Activated gamma-delta T cell (primary cell): ENCODE measurements around the gene KRT5.

ENCODE experiments used
- DNase-seq: peaks from one replicate; lab custom pipeline; 2025; lab: John Stamatoyannopoulos, UW

KRT5 gene

GRCh38 chr12:52537101-52537500, 16.9 kb upstream of the KRT5 start:
- DNase-seq: no peak

- DNase-seq: no peak
Measured at GRCh38 chr12:52535574-52535973, 15.4 kb upstream of the KRT5 start.

DNA sequence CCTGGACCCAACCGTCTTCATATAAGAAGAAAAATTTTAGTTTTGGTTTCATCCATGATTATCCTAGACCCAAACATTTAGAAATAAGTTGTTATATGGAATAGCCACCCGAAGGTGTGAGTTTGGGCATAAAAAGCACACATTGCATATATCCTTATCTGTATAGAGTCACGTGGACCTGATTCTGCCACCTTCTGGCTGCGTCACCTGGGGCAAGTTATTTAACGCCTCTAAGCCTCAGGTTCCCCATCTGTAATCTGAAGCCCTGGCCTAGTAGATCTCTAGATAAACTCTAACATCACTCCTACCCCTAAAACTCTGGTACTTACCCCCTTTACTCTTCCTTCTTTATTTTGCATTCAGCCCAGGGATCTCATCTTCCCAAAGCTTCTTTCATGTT, 14.3 kb upstream of the KRT5 start:
- DNase-seq: no peak

- no peak for DNase-seq
Measured at GRCh38 chr12:52533686-52534470, 13.7 kb upstream of the KRT5 start.

GRCh38 chr12:52532636-52533035, 12.4 kb upstream of the KRT5 start:
- DNase-seq: no peak

DNA sequence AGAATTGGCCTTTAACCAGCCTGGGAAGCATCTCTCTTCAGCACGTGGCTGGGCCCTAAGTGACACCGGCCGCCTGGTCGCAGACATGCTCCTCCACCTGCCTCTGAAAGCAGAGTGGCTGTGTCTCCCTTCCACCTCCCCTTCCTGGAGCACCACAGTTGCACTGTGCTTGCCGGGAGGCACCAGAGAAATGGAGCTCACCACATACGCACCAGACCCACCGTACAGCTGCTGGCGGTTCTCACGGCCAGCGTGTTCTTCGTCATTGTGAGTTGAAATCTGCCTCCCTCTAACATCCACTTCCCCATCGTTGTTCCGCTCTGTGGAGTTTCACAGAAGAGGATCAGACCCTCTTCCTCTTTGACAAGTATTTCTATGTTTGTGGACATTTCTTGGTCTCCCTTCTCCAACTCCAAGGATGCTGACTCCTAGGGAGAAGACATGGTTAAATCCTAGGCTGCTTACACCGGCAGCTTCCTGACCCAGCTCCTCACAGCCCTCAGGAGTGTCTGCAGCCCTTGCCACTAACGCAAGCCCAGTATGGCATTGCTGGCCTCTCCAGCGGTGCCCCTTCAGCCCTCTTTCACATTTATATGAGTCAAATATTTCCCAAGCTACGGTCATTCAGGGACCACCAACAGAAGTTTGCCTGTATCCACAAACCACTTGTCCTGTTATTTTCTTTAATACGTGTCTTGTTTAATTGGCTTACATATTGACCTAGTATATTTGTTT, 11.5 kb upstream of the KRT5 start:
- DNase-seq: no peak

DNA sequence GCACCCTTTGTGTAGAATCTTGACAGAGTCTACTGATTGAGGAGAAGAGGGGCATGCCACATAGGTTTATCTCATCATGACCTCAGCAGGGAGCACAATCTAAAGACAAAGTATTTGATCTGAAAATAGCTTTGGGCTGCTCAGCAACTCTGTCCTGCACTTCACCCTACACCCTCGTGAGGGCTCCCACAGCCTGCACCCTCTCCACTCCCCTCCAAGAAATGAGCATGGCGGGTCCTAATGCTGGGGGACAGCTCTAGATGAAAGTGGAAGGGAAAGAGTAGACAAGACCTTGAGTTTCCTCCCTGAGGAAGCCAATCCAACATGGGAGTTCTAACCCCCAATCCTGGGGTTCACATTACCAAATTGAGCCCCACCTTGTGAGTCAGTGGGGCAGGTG, 10.7 kb upstream of the KRT5 start:
- no peak for DNase-seq

DNA sequence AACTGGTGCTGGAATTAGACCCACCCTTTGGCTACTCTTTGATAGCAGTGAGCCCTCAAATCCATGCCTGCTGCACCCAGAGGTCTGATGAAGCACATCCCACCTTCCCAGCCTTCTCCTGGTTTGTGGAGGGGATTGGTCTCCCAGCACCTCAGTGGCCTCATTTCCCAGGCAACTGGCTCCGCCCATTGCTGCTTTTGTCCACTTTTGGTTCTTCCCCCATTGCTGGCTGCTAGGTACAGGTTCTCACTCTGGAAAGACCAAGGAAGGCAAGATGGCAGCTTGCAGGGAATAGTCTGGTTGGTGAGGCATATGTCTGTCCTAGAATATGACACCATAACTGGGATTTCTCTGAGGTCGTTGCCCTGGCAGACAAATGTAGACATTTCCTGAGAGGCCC, 10.2 kb upstream of the KRT5 start:
- DNase-seq: no peak

GRCh38 chr12:52529846-52530245, 9.7 kb upstream of the KRT5 start:
- no peak for DNase-seq

GRCh38 chr12:52529417-52529816, 9.2 kb upstream of the KRT5 start:
- DNase-seq: no peak

- no peak for DNase-seq
Measured at GRCh38 chr12:52528641-52529143, 8.5 kb upstream of the KRT5 start.

DNA sequence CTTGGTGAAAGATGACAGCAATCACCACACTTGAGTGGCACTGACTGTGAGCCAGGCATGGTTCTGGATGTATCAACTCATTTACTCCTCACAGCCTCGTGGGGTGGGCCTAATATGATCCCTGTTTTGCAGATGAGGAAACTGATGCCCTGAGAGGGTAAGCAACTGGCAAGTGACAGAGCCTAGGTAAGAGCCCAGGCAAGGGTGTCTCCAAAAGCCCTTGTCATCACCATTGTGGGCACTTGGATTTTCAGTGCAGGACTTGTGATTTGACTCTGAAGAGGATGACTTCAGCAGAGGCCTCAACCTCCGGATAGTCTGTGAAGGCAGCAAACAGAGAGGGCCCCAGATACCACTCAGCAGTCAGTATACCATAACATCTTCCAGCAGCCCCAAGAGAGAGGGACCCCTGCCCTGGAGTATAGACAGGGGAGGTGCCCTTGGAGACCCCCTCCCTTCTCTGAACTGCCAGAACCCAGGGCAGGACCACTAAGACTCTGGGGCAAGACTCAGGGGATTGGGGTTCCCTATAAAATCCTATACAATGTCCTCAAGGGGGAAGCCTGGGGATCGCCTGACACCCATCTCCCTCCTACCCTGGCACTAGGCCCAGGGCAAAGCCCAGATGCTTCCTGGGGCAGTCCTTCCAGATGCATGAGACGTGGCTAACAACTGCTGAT, 7.1 kb upstream of the KRT5 start:
- DNase-seq: no peak

GRCh38 chr12:52526511-52526951, 6.3 kb upstream of the KRT5 start:
- no peak for DNase-seq

GRCh38 chr12:52525661-52526499, 5.7 kb upstream of the KRT5 start:
- no peak for DNase-seq

DNA sequence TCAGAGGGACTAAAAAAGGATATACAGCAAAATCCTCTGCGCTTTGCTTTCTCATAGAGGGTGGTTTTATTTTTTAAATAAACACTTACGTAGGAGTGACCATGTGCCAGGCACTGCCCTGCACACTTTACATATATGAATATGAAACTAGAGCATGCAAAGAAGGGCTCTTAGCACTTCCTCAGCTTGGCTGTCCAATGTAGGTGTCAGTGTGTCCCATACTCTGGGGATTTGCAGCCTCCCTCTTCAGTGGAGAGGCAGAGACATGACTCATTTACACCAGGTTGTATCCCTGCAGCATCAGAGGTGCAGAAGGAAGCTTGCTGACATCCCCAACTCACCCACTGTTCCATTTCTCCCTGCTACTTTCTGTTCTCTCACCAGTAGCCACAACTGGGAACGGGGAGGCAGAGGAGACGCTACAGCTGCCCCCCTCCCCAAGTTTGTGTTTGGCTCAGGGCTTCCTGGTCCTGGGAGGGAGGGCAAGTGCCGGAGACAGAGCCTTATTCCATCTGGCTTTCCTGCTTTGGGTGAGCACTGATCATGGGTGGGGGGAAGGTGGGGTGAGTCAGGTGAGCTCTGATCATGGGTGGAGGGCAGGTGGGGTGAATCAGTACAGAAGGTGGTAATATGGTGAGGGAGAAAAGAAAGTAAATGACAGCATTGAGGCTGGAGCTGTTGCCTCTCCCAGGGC, 4.9 kb upstream of the KRT5 start:
- DNase-seq: no peak

DNA sequence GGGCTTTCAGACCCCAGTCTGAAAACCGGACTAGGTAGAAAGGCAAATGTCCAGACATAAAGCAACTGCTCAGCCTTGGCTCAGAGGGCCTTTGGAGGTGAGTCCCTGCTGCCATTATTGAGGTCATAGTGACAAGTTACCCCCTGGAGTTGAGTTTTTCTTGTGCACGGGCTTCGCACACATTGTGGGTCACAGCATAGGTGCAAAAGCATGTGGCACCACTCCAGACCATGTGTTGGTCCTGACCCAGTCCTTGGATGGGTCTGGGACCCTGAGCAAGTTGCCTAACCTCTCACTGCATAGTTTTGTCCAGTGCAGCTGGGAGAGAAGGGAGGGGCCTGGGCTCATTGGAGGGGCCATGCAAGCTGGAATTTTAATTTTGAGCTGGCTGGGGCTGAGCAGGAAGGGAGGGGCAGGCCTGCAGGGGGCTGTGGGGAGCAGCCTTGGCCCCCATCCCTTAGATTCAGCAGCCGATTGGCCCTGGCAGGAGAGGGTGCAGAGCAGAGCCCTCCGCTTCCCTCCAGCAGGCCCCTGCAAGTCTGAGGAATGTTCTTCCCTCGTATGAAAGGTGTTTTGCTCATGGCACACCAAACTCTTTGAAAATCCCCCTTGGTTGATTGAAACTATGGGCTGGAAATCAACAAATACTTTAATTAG, 4.2 kb upstream of the KRT5 start:
- no peak for DNase-seq

- no peak for DNase-seq
Measured at GRCh38 chr12:52523824-52524223, 3.6 kb upstream of the KRT5 start.

DNA sequence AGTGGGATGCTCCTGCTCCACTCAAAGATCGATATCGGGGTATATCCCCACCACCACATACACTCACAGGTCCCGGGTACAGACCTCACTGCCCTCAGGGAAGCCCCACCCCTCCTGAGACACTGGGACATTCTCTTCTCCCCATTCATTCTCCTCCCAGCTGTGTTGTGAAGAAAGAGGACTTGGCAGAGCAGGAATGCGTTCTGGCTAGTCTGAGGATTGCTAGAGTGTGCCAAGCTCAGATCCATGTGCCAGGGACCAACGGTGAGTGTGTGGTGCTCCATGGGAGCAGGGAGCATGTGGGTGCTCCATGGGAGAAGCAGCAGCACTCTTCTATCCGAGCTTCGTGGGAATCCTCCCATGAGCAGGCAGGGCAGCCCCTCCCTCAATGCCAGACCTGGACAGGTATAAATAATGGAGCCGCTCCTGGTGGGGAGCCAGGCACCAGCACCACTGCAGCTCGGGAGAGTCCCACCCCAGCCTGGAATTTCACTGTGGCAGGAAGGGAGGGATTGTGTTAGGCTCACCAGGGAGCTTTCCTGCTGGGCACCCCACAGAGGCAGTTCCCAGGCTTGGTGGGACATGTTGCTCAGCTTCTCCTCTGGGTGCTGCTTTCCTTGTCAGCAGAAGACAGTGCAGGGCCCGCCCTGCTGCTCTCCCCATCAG, 2.3 kb upstream of the KRT5 start:
- DNase-seq: no peak

DNA sequence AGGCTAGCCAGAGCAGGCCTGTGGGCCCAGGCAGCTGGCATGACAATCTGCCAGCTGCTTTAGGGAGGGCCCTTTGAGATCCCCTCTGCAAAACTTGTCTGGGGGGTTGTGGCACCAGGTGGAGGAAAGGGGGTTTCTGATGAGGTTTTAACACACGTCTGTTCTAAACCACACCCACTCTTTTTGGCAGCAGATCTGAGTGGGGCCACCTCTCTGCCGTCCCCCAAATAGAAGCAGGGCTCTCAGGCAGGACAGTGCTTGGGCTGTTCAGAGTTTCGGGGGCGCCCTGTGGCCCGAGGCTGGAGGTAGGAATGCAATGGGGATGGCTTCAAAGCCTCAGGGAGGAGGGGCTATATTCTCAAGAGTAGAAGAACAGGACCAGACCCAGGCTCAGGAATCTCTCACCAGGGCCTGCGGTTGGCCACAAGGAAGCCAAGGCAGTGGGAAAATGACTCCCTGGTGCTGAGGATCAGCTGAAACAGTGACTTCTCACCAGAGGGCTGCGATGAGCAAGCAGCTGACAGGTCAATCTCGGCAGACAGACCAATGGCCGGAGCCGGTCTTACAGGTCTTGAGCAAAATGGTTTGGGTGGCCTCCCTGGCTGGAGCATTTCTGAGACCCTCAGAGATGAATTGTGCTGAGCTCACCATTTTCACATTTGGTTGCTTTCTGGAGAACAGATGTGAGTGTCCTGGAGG, 1.5 kb upstream of the KRT5 start:
- DNase-seq: no peak
